Choroid plexus epithelial cell (primary cell): ENCODE results near the gene C2CD5.
A peak's percentile ranks its signal among the peaks of the same experiment; 100 is the strongest.

Source experiments
- DNase-seq: peaks from one replicate; pipeline ENCODE4 v3.0.0-alpha.2; 2010; ENCODE audit warnings: low read depth
- H3K4me3 ChIP-seq: 2 replicates; pipeline ENCODE4 v1.5.1; 2011; ENCODE audit warnings: low read depth, mild to moderate bottlenecking, control low read depth, low read length, moderate library complexity
- CTCF ChIP-seq: conservative IDR thresholded peaks from 2 replicates; pipeline ENCODE4 v1.5.1; 2011; ENCODE audit warnings: low read depth, mild to moderate bottlenecking, control low read depth, inconsistent platforms, low read length, moderate library complexity

The C2CD5 gene

GRCh38 chr12:22545255-22545654, 913 bp upstream of the C2CD5 start:
- H3K4me3 ChIP-seq: no peak overlapping the region
- no peak for DNase-seq
- no peak for TF ChIP-seq CTCF

GRCh38 chr12:22543246-22544037, 900 bp downstream of the C2CD5 start:
- peak overlapping the region; percentile 94 for H3K4me3 ChIP-seq
- peak; percentile 21 for DNase-seq
- no peak for TF ChIP-seq CTCF

- DNase-seq: no peak
- no peak overlapping the region for H3K4me3 ChIP-seq
- no peak for TF ChIP-seq CTCF
Measured at GRCh38 chr12:22541496-22542155, 2.7 kb downstream of the C2CD5 start.

GRCh38 chr12:22539055-22539454, 5.3 kb downstream of the C2CD5 start:
- no peak for DNase-seq
- H3K4me3 ChIP-seq: no peak overlapping the region
- TF ChIP-seq CTCF: no peak

GRCh38 chr12:22538311-22538710, 6.0 kb downstream of the C2CD5 start:
- TF ChIP-seq CTCF: no peak
- DNase-seq: no peak
- H3K4me3 ChIP-seq: no peak overlapping the region

GRCh38 chr12:22536971-22537544, 7.3 kb downstream of the C2CD5 start:
- no peak for TF ChIP-seq CTCF
- no peak for DNase-seq
- no peak overlapping the region for H3K4me3 ChIP-seq
